ENCODE data around the gene CORO1C. TPM values are rescaled to one million over a fixed set of nuclear protein-coding genes. Genes with fewer than 3 reads are reported as not detected.

The CORO1C gene
- polyA plus RNA-seq, 2 of the 4 experiments (the other 2 are of a cell fraction): 166 to 245 TPM

- ATAC-seq (no peak), FAIRE-seq (no peak), DNase-seq (ENCODE audit: low read depth in 1 of 2, low spot score in 1 of 2) (no peak)
- Histone ChIP-seq H3K4me1 (peaks cover 21% of the 10 kb centered on the region), H3K4me3 (no peak overlapping the region), H3K4me2 (no peak overlapping the region), H3K27ac (no peak overlapping the region), H3K9me3 (peaks cover 5% of the 10 kb centered on the region; the same call in 1 of the 3 replicates)
- TF ChIP-seq HMGXB4 (CRISPR knock-in tag; IDR thresholded peaks at IDR 0.05; ENCODE audit: borderline replicate concordance) (no peak), HES2 (IDR thresholded peaks at IDR 0.05) (no peak), CBX8 (IDR thresholded peaks at IDR 0.05) (no peak), JUNB (IDR thresholded peaks at IDR 0.05) (no peak)
- ChIA-PET CTCF (no interaction called here), POLR2A (no interaction called here)
- WGBS (ENCODE audit: missing lambda C conversion rate): 54% methylated on average over 2 of the region's 2 CpGs
Measured at GRCh38 chr12:108738170-108738569, 6.9 kb upstream of the CORO1C start.

- POLR2A ChIA-PET: no interaction called here
- Histone ChIP-seq H3K9me3 (peaks cover 5% of the 10 kb centered on the region; the same call in 1 of the 3 replicates), H3K4me2 (no peak overlapping the region), H3K4me1 (peaks cover 30% of the 10 kb centered on the region), H3K4me3 (no peak overlapping the region), H3K27ac (peak overlapping the region; percentile 19 to 98; a peak in 3 of 6 replicates)
- no peak for TF ChIP-seq FOSL2 (IDR thresholded peaks at IDR 0.05)
- no peak for TF ChIP-seq FOSL2 (CRISPR knock-in tag; IDR thresholded peaks at IDR 0.05)
- TF ChIP-seq PBX3 (IDR thresholded peaks at IDR 0.05): no peak
- TF ChIP-seq KDM1A (IDR thresholded peaks at IDR 0.05; ENCODE audit: low read depth): no peak
- TF ChIP-seq RFX5 (IDR thresholded peaks at IDR 0.05): no peak
- no peak for TF ChIP-seq EHF (CRISPR knock-in tag; IDR thresholded peaks at IDR 0.05)
- TF ChIP-seq FOSB (CRISPR knock-in tag; IDR thresholded peaks at IDR 0.05): no peak
- no peak for TF ChIP-seq RAD21 (conservative IDR thresholded peaks at IDR 0.05 in 1 of 2, IDR thresholded peaks at IDR 0.05 in 1 of 2)
- TF ChIP-seq BHLHE40 (IDR thresholded peaks at IDR 0.05; ENCODE audit: low read depth, low read length): no peak
- TF ChIP-seq HOXB13 (CRISPR knock-in tag; IDR thresholded peaks at IDR 0.05; ENCODE audit: low read depth): no peak
- no peak for TF ChIP-seq CBX8 (IDR thresholded peaks at IDR 0.05)
- TF ChIP-seq NPAS2 (CRISPR knock-in tag; IDR thresholded peaks at IDR 0.05; ENCODE audit: borderline replicate concordance): no peak
- TF ChIP-seq HEYL (CRISPR knock-in tag; IDR thresholded peaks at IDR 0.05): no peak
- no peak for TF ChIP-seq EHMT2 (IDR thresholded peaks at IDR 0.05; ENCODE audit: low read depth)
- no peak for TF ChIP-seq REST (IDR thresholded peaks at IDR 0.05)
- no peak for TF ChIP-seq ZSCAN20 (CRISPR knock-in tag; IDR thresholded peaks at IDR 0.05)
- ATAC-seq (no peak), FAIRE-seq (no peak), DNase-seq (ENCODE audit: low read depth in 1 of 2, low spot score in 1 of 2) (no peak)
- 91% methylated on average over 3 of the region's 3 CpGs for WGBS (ENCODE audit: missing lambda C conversion rate)
- CTCF ChIA-PET: interaction anchor here (0.7 to 4.9 kb wide), 6 partner anchors 8 to 72 kb away, joined by 3 to 24 read pairs (median 5); no protein-coding TSS in a partner anchor
Measured at GRCh38 chr12:108735855-108736254, 4.5 kb upstream of the CORO1C start.
